ENCODE results near the gene TBPL1. TPM values are rescaled to one million over a fixed set of nuclear protein-coding genes. Genes with fewer than 3 reads are reported as not detected.

TBPL1 gene
- total and polyA plus RNA-seq, 2 of the 13 experiments (the other 11 are each of a cell fraction or from before 2014, with no cell fraction given) = 25.3 to 39.3 TPM

DNA sequence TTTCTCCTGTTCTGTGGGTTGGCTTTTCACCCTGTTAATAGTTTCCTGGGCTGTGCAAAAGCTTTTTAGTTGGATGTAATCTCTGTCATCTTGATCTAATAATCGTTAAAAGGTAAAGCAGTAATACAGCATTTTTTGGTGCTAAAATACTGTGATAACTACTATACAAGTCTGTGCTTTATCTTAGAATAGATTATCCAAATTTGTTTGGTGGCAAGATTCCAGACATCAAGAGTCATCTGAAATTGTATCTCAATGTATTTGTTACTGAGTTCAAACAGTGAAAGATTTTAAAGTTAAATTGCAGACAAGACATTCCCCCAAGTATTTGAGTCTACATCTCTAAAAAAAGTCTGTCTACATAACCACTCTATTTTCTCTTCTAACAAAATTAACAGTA, 18.8 kb downstream of the TBPL1 start:
- no peak for ATAC-seq
- no peaks in the 10 kb centered on the region for H3K27me3 ChIP-seq (ENCODE audit: control insufficient read depth in 1 of 2, insufficient read depth in 2 of 2, low read length in 2 of 2)
- POLR2A ChIA-PET = no interaction called here
- DNase-seq (ENCODE audit: low spot score) = no peak
- CTCF ChIA-PET (ENCODE audit: low intra/inter-chr PET ratio, low total read pairs) = interaction anchor here (0.9 to 3.6 kb wide), 3 partner anchors 48 to 125 kb away, joined by 3 to 47 read pairs (median 33); no protein-coding TSS in a partner anchor
- intact Hi-C loops (cut with micrococcal nuclease; ENCODE audit: unreplicated experiment) = no loop called here
- H3K27ac ChIP-seq (ENCODE audit: extremely low read length, insufficient read depth, low read length) = no peak overlapping the region
- no peaks in the 10 kb centered on the region for H3K4me1 ChIP-seq (ENCODE audit: insufficient read depth, low read length)
- 88% methylated on average over 1 of the region's 1 CpG for WGBS (ENCODE audit: low lambda C conversion rate)
- H2AFZ ChIP-seq (ENCODE audit: low read length) = no peak overlapping the region
- H3K79me2 ChIP-seq (ENCODE audit: insufficient read depth, low read length) = no peaks in the 10 kb centered on the region
- no peaks in the 10 kb centered on the region for H3K36me3 ChIP-seq (replicated peaks in 1 of 2; ENCODE audit: control insufficient read depth in 1 of 2, insufficient read depth in 2 of 2, low read length in 2 of 2)
- no peak overlapping the region for H3K4me2 ChIP-seq (ENCODE audit: low read depth, low read length)
- no peaks in the 10 kb centered on the region for H3K9me3 ChIP-seq (ENCODE audit: low read length)
- in situ Hi-C loops (cut with HindIII; ENCODE audit: extremely low pct_ligation_motif_present, low pct_unique_long_range_greater_than_20kb) = loop anchor here (5.0 kb wide), 1 partner anchor 90 kb away; no protein-coding TSS in a partner anchor
- 0 out of 2 replicates have a peak, but pooled peaks cover 3% of the 10 kb centered on the region for H4K20me1 ChIP-seq (ENCODE audit: insufficient read depth, low read length)
- H3K4me3 ChIP-seq (replicated peaks in 1 of 3; ENCODE audit: insufficient read depth in 1 of 3, low read depth in 2 of 3, low read length in 3 of 3) = no peak overlapping the region
- FAIRE-seq = no peak
- BruUV-seq (replicated peaks) = no TSS peak
- no peak overlapping the region for H3K9ac ChIP-seq (ENCODE audit: insufficient read depth, low read depth, low read length)
- TF ChIP-seq ZNF224 (CRISPR knock-in tag; IDR thresholded peaks at IDR 0.05) (no peak), SP1 (IDR thresholded peaks at IDR 0.05) (no peak), SP1 (CRISPR knock-in tag; IDR thresholded peaks at IDR 0.05) (no peak), SP4 (CRISPR knock-in tag; IDR thresholded peaks at IDR 0.05) (no peak), ELF1 (CRISPR knock-in tag; IDR thresholded peaks at IDR 0.05) (no peak), CREB1 (IDR thresholded peaks at IDR 0.05) (no peak), CREB1 (CRISPR knock-in tag; IDR thresholded peaks at IDR 0.05) (no peak), ZZZ3 (CRISPR knock-in tag; IDR thresholded peaks at IDR 0.05; ENCODE audit: borderline replicate concordance) (no peak), ZC3H4 (CRISPR knock-in tag; IDR thresholded peaks at IDR 0.05; ENCODE audit: borderline replicate concordance) (no peak), ZNF552 (CRISPR knock-in tag; IDR thresholded peaks at IDR 0.05; ENCODE audit: borderline replicate concordance) (no peak)
- TF ChIP-seq, protein P1, sequence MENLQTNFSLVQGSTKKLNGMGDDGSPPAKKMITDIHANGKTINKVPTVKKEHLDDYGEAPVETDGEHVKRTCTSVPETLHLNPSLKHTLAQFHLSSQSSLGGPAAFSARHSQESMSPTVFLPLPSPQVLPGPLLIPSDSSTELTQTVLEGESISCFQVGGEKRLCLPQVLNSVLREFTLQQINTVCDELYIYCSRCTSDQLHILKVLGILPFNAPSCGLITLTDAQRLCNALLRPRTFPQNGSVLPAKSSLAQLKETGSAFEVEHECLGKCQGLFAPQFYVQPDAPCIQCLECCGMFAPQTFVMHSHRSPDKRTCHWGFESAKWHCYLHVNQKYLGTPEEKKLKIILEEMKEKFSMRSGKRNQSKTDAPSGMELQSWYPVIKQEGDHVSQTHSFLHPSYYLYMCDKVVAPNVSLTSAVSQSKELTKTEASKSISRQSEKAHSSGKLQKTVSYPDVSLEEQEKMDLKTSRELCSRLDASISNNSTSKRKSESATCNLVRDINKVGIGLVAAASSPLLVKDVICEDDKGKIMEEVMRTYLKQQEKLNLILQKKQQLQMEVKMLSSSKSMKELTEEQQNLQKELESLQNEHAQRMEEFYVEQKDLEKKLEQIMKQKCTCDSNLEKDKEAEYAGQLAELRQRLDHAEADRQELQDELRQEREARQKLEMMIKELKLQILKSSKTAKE (CRISPR knock-in tag; IDR thresholded peaks at IDR 0.05; ENCODE audit: borderline replicate concordance) = no peak
- TF ChIP-seq, protein P2, sequence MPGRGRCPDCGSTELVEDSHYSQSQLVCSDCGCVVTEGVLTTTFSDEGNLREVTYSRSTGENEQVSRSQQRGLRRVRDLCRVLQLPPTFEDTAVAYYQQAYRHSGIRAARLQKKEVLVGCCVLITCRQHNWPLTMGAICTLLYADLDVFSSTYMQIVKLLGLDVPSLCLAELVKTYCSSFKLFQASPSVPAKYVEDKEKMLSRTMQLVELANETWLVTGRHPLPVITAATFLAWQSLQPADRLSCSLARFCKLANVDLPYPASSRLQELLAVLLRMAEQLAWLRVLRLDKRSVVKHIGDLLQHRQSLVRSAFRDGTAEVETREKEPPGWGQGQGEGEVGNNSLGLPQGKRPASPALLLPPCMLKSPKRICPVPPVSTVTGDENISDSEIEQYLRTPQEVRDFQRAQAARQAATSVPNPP (CRISPR knock-in tag; IDR thresholded peaks at IDR 0.05) = no peak
